NCI-H128 (cell line): ENCODE data around the gene CHST15.

Experiments
- DNase-seq: peaks from one replicate; lab custom pipeline; 2025; ENCODE audit not compliant: unreplicated experiment; lab: John Stamatoyannopoulos, UW

CHST15 gene, protein sequence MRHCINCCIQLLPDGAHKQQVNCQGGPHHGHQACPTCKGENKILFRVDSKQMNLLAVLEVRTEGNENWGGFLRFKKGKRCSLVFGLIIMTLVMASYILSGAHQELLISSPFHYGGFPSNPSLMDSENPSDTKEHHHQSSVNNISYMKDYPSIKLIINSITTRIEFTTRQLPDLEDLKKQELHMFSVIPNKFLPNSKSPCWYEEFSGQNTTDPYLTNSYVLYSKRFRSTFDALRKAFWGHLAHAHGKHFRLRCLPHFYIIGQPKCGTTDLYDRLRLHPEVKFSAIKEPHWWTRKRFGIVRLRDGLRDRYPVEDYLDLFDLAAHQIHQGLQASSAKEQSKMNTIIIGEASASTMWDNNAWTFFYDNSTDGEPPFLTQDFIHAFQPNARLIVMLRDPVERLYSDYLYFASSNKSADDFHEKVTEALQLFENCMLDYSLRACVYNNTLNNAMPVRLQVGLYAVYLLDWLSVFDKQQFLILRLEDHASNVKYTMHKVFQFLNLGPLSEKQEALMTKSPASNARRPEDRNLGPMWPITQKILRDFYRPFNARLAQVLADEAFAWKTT

DNA sequence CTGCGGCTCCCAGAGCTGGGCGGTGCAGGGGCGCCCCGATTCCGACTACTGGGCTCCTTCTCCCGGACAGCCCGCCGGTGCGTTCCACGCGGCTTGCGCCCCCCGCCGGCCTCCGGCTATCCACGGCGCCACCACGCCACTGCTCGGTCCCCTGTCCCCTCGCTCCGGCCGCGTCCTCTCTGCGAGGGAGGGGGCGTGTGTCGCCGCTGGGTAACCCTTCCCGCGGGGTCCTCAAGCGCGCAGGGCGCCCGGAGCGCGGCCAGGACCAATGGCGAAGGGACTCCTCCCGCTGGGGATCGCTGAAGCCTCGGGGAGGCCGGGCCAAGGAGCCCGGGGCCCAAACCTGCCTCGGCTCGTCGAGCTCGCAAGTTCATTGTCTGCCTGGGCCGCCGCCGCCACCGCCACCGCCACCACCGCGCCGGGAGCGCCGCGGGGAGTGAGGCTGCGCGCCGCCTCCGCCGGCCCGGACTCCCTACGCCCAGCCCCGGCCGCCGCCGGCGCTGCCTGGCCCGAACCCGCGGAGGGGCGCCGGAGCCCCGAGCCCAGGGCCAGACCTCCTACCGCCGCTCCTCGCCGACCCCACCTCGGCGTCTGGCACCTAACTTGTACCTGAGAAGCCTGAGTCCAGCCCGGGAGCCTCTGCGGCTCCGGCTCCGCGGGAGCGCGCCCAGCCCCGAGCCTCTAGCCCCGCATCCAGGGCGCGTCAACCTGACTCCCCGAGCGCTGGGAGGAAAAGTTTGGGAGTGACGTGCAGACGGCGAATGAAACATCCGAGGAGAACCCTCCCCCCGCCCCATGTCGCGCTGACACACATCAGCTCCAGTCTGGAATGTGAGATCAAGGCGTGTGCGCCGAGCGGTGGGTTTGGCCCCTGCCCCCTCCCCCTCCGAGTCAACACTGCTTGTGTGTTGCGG, at the start of gene CHST15:
Gene CHST15, minus strand, starts transcription at position 739 of the 914 bp plus-strand sequence. CDS start 47,386 bp downstream, outside the sequence.
- no peak for DNase-seq

DNA sequence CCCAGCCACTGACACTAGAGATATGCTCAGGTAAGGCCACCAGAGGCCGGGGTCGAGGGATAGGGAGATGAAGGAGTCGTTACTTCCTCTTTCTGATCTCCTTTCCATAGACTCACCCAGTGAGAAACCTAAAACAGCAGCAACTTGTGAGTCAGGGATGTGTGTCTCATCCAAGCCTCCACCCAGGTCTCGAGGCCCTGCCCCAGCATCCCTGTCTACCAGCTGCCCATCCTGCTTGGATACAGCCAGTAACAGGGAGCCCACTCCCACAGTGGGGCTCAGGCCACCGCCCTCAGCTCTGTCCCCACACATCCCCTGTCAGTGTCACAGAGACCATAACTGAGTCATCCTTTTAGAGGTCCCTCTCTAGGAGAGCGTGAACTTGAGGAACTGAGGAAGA, 49.6 kb upstream of the CHST15 start:
- no peak for DNase-seq

DNA sequence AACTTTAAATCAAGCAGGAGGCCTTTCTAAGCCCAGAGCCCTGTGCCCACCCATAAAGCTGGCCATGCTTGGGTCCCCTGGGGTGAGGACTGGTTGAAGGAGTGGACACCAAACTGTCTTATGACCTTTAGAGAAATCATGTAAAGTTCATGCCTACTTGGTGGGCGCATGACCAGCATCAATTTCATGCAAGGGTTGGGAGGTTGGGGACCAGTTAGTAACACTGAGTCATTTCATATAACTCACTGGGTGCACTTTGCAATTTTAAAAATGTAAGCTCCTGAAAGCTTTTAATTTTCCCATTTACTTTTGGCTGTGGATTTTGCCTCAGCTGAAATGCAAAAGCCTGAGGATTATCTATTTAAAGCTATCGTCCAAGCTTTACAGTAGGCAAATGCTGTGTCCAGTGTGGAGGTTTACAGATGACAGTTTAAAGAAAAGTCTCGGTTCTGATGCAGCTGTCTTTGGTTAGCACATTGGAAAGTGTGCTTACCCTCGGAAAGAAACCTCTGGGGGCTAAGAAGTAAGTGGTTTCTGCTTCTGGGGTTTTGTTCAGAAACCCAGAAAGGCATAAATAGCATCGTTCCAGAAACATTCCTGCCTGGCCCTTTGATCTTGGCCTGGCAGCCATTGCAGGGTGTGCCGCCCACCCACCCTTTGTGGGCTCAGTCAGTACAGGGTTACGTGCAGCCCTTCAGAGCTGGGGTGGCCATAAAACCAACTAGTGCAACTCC, 48.8 kb upstream of the CHST15 start:
- DNase-seq, result no peak

DNA sequence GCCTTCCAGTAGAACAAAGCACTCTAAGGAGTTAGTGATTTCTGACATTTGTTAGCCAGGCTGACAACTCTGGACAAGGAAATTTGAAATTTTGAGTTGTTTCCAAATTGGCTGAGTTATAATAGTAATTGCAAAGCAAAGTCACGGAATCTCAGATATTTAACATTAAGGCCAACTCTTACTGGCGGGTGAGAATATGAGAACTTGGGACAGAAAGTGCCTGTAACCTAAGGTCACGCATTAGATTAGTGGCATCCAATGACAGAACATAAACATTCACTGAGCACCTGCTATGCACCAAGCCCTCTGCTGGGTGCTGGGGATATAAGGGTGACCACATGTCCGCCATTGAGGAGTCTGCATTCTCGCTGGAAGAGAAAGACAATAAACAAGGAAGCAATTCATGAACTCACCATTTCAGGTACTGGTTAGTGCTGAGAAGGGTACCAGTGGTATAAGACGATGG, 45.5 kb upstream of the CHST15 start:
- DNase-seq, result no peak

DNA sequence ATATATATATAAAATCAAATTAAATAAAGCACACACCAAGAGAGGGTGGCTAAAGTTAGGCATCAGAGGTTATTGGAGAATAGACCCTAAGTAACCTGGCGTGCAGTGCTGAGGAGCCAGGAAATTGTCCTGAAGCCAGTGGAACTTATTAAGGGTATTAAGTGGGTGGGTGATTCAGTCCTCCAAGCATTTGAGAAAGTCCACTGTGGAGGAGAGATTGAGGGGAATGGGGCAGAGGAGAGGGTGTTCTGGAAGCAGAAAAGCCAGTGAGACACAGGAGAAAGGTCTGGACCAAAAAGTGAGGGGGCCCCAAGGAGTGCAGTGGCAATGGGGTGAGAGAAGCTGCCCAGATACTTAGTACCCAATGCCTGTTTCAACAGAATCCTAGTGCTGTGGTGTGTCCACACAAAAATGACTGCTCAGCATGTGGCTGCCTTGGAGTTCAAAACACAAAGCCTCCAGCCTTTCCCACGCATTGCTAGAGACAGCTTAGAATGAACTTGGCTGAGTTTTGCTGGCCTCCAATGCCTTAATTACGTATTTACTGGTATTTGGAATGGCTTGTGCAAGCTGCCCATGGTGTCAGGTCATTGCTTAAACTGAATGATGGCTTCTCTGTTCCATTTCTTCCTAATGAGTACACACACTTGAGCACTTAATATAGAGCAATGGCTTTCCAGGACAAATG, 44.9 kb upstream of the CHST15 start:
- no peak for DNase-seq

DNA sequence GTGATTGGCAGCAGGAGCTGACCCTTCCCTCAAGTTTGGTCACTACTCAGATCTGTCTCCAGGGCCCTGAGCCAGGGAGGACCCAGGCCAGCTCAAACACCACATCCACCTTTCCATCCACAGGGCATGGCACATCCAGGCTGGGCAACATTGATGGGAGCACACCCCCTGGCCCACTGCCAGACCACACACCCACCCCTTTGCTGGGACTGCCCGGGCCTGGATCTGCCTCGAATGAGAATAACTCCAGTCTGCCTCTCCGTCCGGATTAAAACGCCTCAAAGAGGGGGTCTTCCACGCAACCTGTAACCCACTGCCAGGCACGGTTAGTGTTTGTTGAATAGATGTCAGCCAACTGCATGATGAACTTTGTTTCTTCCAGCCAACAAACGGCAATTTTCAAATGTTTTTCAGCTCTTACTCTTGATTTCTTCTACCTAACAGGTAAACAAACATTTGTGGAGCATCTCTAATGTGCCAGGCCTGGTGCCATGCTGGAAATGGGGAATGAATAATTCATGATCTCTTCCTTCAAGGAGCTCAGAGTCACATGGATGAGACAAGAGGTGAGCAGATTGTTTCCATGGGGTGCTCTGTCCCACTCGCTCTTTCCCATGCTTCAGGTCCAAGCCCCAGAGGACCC, 41.0 kb upstream of the CHST15 start:
- DNase-seq, result no peak

DNA sequence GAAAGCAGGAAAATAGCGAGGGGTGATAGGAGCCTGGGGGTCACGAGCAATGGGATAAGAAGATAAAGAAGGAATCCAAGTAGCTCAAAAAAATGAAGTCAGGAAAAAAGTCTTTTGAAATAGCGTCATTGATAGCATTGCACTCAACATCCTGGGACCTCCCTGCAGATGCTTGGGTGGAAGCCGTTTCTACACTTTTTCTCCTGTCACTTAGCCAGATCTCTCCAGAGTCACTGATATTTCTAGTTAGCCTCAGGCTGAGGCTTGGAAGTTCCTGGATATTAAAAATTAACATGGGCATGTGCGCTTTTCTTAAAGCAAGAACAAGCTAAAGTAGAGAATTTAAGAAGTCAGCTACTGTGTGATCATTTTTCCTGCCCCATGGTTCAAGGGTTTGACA, 39.5 kb upstream of the CHST15 start:
- DNase-seq, result no peak

DNA sequence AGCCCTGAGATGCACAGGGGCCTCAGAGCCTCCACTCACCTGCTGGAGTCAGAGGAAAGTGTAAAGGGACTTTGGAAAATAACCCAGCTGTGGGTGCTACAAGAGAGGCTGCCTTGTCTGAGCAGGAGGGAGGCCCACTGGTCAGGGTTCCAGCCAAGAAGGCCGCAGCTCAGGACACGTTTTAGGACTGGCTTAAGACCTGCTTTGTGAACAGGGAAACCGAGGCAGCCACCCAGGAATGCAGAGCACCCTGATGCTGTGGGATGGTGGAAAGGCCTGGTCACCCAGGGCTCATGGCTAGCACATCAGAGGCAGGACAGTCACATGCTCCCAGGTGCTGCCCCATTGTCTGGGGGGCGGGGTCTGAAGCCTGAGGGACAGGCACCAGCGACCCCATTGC, 38.9 kb upstream of the CHST15 start:
- no peak for DNase-seq

DNA sequence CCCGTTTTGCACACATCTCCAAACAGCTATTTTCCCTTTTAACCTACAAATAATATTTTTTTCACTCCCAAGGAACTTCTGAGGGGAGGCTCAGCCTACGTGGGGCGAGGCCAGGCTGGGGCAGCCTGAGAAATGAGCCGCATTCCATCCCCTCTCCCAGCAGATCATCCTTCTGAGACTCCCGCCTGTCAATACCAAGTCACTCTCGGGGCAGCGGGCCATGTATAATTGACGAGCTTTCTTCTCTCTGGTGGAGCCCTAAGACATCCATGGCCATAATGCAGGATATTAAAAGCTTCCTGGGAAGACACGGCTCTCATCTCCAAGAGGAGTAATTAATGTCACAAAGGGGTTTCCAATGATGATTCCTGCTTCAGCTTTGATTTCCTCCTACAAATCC, 37.8 kb upstream of the CHST15 start:
- no peak for DNase-seq

DNA sequence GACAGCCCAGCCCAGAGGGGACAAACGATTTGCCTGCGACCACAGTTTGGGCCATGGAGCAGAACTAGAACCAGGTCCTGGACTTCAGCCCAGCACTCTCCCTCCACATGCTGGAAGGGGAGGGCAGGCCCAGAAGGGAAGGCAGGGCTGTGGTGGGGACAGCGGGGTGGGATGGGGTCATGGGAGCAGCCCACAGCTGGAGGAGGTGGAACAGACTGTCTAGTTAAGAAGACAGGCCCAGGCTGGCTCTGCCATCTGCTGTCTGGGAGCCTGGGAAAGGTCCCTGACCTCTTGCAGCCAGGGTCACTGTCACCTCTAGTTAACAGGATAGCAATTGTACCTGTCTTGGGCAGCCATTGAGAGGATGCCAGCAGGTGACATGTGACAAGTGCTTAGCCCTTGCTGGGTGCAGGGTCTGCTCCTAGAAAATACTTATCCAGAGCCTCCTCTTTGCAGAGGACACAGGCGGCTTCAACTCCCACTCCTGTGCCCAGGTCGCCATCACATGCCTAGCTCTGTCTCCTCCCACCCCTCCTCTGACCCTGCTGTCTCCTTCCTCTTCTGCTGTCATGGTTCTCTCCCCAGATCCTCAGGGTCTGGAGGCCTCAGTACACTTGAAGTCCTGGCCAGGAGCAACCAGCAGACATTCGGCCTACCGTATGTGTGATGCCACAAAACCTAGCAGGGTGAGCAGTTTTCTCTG, 37.0 kb upstream of the CHST15 start:
- no peak for DNase-seq

DNA sequence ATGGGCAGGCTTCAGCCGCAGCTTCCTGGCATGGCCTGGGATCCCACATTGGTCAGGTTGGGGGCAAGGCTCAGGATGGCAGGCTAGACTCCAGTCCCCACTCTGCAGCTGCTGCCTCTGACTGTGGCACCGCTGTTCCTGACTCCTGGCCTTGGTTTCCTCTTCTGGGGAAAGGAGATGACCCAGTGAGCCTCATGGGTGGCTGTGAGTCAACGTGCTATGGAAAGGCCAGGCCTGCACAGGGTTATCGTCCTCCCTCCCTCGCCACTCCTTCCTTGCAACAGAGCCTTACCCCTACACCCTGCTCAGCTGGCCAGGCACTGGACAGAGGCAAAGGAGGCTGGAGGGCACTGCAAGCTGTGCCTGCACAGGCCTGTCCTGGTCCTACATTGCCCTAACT, 36.1 kb upstream of the CHST15 start:
- no peak for DNase-seq

DNA sequence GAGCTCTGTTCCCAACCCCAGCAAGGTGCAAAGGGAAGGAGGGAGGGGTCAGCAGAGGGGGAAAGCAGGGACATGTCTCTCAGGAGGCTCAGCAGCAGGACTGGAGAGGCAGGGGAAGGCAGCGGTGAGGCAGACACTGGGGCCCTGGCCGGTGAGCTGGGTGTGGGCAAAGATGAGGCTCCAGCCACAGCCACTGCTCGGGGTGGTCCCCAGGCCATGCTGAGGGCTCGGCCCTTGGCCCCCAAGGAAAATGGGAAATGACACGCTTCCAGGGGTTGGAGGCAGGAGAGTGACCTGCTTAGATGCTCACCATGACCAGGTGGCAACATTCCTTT, 35.4 kb upstream of the CHST15 start:
- DNase-seq, result no peak

DNA sequence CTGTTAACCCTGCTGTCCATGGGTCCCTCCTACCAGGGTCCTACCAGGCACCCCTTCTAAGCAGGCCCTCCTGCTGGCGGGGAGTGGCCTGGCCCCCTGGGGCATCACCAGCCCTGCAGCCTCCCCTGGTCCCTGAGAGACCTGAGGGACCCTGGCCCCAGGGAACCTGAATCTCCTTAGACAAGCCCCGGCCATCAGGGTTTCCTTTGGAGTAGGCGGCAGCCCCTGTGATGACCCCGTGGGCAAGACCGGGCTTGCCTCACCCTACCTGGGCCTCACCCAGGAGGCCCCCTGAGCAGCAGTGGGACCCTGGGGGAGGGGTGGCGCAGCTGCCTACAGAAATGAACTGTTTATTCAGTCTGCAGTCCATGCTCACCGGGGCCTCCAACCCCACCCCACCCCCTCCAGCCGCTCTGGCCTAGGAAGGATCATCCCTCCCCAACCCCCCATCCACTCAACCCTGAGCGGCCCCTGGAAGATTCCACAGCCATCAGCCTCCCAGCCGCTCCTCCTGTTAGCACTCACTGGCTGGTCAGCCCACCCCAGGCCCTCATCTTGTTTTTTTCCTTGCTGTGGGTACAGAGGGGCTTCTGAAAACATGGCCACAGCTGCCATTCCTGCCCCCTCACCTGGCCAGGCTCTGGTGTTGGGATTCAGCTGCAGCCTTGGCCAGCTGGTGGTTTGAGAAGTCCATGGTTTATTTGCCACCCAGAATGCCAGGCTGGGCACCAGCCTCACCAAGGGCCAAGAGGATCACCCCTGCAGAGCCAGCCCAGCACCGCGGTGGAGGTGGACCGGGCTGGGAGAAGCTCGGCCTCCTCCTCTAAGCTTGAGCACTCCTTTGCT, 34.8 kb upstream of the CHST15 start:
- no peak for DNase-seq

DNA sequence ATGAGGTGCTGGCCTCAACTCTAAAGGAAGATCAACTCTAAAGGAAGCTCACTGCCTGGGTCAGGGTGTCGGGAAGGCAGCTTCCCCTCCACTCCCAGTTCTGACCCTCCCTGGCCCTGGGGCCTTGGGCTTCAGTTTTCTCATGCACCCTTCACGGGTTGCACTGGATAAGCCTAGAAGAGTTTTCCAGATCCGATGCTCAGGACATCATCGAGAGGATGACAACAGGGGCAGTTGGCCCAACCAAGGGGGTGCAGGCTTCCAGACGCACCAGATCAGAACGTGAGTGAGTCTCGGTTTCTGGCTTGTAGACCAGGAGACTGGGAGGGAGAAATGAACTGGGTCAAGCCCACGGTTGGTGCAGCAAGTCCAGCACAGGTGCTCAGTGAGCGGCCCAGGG, 34.2 kb upstream of the CHST15 start:
- no peak for DNase-seq

DNA sequence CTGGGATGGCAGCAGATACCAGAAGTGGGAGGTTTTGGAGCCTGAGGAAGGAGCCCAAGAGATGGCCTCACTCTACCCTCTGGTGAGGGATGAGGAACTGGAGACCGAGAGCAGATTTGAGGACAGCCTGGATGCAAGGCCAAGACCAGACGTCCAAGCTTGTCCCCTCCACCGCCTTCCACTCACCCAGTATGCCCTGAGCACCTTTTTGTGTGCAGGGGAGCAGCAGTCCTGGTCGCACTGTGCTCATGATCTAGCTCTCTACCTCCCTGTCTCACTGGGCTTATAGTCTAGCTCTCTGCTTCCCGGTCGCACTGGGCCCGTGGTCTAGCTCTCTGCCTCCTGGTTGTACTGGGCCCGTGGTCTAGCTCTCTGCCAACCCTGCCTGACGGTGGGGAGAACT, 33.6 kb upstream of the CHST15 start:
- DNase-seq, result no peak

DNA sequence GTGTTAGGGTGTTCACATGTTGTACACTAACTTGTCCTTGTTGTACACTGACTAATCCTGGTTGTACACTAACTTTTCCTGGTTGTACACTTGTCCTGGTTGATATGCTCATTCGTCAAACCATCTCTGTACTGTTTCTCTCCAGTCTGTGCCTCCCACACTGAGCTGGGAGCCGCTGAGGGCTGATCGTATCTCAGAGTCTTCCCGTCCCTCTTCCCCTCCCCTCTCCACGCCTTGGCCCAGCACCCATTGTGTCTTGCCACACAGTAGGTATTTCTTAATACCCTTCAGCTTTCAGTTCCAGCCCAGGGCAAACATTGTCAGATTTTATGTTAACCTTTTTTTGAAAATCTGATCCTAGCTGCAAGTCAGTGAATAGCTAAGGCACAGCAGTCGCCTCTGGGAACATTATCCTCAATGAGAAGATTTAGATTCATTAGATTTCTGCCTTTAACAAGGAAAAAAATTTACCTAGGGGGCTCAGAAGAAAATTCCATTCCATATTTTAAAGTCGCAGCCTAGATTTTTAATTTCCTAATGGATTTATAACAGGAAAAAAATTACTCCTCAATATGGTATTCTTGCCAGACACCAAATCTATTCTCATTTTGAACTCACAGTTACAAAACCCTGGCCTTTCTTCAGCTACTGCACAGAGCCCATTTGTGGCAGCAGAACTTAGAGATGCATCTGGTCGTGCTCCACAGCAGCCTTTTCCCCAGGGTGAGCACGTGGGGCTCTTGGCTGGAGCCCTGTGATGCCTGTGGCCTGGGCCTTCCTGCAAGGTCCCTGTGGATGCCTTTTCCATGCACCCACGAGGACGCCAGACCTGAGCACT, 33.0 kb upstream of the CHST15 start:
- no peak for DNase-seq

DNA sequence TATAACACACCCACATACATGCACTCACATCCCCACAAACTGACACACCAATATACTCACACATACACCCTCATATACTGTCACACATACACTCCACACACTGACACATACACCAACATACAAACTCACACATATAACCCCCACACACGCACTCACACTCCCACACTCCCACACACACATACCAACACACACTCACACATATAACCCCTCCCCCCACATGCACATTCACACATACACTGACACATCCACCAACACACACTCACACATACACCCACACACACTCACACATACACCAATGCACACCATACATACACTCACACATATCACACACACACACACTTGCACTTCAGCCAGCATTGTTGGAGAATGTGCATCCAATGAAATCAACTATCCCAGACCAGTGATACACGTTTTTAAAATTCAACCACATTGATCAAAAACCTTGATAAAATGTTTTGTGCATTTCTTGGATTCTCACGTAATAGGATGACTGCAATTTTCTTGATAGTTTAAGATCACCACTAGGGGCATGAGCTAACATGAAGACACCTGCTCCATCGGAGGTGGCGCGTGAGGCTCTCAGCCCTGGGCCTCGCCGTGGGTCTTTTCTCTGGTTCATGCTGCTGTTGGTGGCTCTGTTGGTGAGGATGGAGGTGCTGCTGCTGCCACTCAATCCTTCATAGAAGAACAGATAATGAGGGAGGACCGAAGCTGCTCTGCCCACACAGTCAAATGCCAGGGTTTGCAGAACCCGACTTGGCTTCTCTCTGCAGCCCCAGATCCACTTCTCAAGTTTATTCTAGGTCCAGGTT, 32.1 kb upstream of the CHST15 start:
- no peak for DNase-seq
